NCI-H1417 treated with DMSO at 0.1 percent for 48 hours (cell line): ENCODE measurements around the gene WWC1.
"Not testable (repeated sequence)": the region's sequence is repeated elsewhere in the genome, so short reads cannot be mapped to it uniquely, and the experiment has no call there.

Experiments used
- DNase-seq: peaks from one replicate; lab custom pipeline; 2025; lab: John Stamatoyannopoulos, UW

WWC1 gene

GRCh38 chr5:168286863-168287262, 4.6 kb upstream of the WWC1 start:
- not testable (repeated sequence) for DNase-seq

GRCh38 chr5:168287362-168287761, 4.1 kb upstream of the WWC1 start:
- no peak for DNase-seq

GRCh38 chr5:168288349-168289245, 2.8 kb upstream of the WWC1 start:
- DNase-seq: no peak

- DNase-seq: no peak
Observed at GRCh38 chr5:168290902-168291341, 523 bp upstream of the WWC1 start.

GRCh38 chr5:168291964-168292785, 730 bp downstream of the WWC1 start:
- no peak for DNase-seq

- no peak for DNase-seq
Observed at GRCh38 chr5:168292786-168293696, 1.6 kb downstream of the WWC1 start.

GRCh38 chr5:168295574-168296201, 4.2 kb downstream of the WWC1 start:
- no peak for DNase-seq

GRCh38 chr5:168296682-168297081, 5.2 kb downstream of the WWC1 start:
- no peak for DNase-seq

GRCh38 chr5:168298949-168299348, 7.5 kb downstream of the WWC1 start:
- no peak for DNase-seq

- DNase-seq: no peak
Observed at GRCh38 chr5:168299372-168299771, 7.9 kb downstream of the WWC1 start.

- DNase-seq: no peak
Observed at GRCh38 chr5:168300326-168301182, 9.1 kb downstream of the WWC1 start.

GRCh38 chr5:168301593-168302390, 10.3 kb downstream of the WWC1 start:
- no peak for DNase-seq

- DNase-seq: no peak
Observed at GRCh38 chr5:168302785-168303184, 11.3 kb downstream of the WWC1 start.

- DNase-seq: no peak
Observed at GRCh38 chr5:168303393-168304025, 12.1 kb downstream of the WWC1 start.

- DNase-seq: no peak
Observed at GRCh38 chr5:168304349-168304748, 12.9 kb downstream of the WWC1 start.

- no peak for DNase-seq
Observed at GRCh38 chr5:168305281-168305680, 13.8 kb downstream of the WWC1 start.

GRCh38 chr5:168307022-168307421, 15.6 kb downstream of the WWC1 start:
- DNase-seq: no peak

- DNase-seq: no peak
Observed at GRCh38 chr5:168307925-168308584, 16.6 kb downstream of the WWC1 start.
